LNCaP clone FGC (cell line): ENCODE measurements around the gene PIK3C3.

Source experiments
- DNase-seq: peaks from one replicate; pipeline ENCODE4 v3.0.0-alpha.2; 2011; ENCODE audit warnings: low read depth
- H3K4me3 ChIP-seq: 2 replicates; pipeline ENCODE4 v1.5.1; 2011; ENCODE audit warnings: mild to moderate bottlenecking, low read depth, low read length, control low read depth
- TF ChIP-seq, protein P1 (sequence below): IDR thresholded peaks from 2 replicates; pipeline ENCODE4 v1.5.1; 2012; ENCODE audit warnings: mild to moderate bottlenecking; ENCODE audit not compliant: control insufficient read depth, insufficient read depth; ENCODE audit errors: extremely low read depth

The PIK3C3 gene

DNA sequence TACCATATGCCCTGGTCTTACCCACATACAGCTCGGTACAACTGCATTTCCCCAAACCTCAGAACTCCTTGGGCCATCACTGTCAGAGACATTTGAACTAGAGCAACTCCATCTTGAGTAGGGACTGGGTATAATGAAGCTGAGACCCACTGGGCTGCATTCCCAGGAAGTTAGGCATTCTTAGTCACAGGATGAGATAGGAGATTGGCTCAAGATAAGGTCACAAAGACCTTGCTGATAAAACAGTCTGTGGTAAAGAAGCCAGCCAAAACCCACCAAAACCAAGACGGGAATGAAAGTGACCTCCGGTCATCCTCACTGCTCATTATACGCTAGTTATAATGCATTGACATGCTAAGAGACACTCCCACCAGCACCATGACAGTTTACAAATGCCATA lies 131.3 kb downstream of the PIK3C3 start:
- TF ChIP-seq, protein P1, sequence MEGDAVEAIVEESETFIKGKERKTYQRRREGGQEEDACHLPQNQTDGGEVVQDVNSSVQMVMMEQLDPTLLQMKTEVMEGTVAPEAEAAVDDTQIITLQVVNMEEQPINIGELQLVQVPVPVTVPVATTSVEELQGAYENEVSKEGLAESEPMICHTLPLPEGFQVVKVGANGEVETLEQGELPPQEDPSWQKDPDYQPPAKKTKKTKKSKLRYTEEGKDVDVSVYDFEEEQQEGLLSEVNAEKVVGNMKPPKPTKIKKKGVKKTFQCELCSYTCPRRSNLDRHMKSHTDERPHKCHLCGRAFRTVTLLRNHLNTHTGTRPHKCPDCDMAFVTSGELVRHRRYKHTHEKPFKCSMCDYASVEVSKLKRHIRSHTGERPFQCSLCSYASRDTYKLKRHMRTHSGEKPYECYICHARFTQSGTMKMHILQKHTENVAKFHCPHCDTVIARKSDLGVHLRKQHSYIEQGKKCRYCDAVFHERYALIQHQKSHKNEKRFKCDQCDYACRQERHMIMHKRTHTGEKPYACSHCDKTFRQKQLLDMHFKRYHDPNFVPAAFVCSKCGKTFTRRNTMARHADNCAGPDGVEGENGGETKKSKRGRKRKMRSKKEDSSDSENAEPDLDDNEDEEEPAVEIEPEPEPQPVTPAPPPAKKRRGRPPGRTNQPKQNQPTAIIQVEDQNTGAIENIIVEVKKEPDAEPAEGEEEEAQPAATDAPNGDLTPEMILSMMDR: no peak
- H3K4me3 ChIP-seq: no peak overlapping the region
- no peak for DNase-seq

DNA sequence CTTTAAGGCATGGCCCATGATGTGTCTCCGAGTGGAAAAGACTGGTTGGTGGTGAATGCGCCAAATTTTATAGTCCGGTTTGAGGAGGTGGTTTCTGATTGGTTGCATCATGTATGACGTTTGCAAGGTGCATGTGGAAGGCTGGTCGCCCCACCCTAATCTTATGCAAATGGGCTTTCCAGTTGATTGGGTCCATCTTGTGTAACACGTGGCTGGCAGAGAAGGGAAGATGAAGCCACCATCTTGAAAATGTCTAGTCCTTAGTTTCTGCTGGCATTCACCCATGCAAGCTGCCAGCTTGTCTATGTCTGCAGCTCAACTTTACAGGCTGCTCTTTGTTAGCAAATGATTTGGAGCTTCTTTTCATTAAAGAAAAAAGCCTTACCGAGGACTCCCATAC lies 132.2 kb downstream of the PIK3C3 start:
- TF ChIP-seq, protein P1: no peak
- no peak for DNase-seq
- no peak overlapping the region for H3K4me3 ChIP-seq

DNA sequence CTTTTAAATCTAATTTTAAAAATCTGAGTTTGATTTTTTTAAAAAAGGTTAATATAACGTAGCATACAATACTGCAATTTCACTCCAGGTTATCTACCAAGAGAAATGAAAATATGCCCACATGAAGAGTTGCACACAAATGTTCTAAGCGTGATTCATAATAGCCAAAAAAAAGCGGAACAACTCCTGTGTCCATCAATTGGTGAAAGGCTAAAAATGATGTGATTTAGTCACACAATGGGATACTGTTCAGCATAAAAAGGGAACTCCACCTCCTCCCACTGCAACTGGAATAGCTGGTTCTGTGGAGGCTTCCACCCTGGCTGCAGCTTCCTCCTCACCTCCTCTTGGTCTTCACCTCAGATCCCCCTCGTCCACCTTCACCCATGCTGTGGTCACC lies 132.8 kb downstream of the PIK3C3 start:
- no peak for DNase-seq
- no peak overlapping the region for H3K4me3 ChIP-seq
- TF ChIP-seq, protein P1: no peak

DNA sequence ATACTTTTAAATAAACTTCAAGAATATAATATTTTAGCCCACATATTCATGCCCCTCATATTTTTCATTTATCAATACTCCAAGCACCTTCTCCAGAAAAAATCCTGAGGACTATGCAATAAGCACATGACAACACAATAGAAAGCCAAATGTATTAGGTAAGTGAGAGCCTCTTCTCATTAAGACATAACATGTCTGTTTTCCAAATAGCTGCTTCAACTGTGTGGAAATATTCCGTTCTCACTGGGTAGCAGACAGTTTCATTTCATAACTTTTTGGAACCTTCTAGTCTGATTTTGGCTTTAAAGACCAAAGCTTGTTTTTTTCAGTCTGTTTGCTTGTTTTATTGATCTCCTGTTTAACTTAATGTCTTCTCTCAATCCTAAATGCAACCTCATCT lies 137.8 kb downstream of the PIK3C3 start:
- no peak for DNase-seq
- TF ChIP-seq, protein P1: no peak
- H3K4me3 ChIP-seq: no peak overlapping the region

DNA sequence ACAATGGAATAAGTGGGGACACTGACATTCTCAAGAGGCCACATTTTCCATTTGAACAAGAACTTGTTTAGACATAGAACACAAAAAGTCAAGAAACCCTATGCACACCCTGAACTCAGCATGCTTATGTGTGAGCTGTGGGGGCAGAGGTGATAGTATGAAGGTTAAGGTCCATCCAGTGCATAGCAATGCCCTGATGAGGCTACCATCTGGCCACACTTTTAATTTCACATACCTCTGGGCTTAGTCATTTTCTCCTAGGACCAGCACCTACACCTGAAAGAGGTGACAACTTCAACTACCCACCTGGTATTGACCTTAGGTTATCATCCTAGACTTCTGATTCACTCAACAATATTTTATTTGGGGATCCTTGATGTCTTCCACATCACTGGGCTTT lies 139.8 kb downstream of the PIK3C3 start:
- no peak for DNase-seq
- TF ChIP-seq, protein P1: no peak
- H3K4me3 ChIP-seq: no peak overlapping the region

DNA sequence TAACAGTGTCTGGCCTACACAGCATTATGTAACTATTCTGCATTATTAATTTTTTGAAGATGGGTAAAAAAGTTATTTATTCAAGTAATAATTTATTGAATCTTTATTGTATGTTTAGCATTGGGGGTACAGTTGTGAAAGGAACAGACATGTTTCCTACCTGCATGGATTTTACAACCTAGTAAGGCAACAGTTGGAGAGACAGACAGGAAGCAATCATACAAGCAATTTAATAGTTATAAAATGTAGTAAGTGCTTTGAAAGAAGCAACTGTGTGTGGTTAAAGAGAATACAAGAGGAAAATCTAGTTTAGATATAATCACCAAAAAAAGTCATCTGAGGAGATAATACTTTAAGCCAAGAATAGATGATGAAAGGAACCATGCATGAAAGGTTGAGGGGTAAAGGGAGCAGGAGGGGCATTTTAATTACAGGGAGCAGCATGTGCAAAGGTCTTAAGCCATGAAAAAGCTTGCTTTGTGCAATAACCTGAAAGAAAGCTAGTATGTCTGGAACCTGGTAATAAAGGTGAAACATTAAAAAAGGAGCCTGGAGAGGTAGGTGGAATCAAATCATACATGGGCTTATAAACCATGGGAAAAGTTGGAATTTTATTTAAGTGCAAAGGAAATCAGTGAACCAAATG lies 140.8 kb downstream of the PIK3C3 start:
- TF ChIP-seq, protein P1: no peak
- no peak overlapping the region for H3K4me3 ChIP-seq
- DNase-seq: no peak

DNA sequence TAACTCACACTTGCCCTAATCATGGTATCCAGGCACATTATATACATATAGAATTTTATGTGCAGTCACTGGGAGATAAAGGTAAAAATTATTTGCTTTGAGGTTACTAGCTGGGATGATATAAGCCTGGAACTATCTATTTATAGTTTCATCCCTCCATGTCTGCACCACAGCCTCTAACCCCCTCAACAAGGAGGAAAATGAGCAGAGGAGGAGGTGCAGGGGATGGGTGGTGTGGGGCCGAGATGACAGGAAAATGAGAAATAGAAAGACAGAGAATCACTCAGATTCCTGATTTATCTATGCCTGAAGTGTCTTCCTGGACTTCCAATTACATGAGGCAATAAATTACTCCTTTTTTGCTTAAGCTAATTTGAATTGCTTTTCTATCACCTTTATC lies 145.2 kb downstream of the PIK3C3 start:
- no peak overlapping the region for H3K4me3 ChIP-seq
- DNase-seq: no peak
- TF ChIP-seq, protein P1: no peak
